ENCODE measurements around the gene GAP43. TPM values are rescaled to one million over a fixed set of nuclear protein-coding genes. Genes with fewer than 3 reads are reported as not detected.

GAP43 gene
- total RNA-seq, 2 experiments from 2014 or later, result not detected

DNA sequence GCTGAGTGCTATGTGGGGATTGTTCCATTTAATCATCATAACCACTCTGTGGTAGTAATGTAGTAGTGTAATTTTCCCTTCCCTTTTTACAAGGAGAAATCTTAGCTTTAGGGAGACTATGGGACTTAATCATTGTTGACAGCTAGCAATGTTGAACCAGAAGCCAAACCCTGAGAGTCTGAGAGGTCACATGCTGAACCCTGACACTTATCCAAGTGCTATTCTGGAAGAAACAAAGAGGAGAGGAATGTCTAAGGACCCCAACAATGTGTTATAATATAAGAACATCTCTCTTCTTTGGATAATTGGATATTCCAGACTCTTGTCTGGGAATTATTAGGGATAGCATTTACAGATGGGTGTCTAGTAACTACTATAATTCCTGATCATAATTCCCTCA is 58.4 kb downstream of the GAP43 start:
- DNase-seq, result no peak
- no peak overlapping the region for H3K4me3 Mint-ChIP-seq
- H3K36me3 Mint-ChIP-seq, result no peaks in the 10 kb centered on the region
- ATAC-seq, result no peak
- CTCF ChIA-PET, result no interaction called here
- no peak overlapping the region for H3K27ac Mint-ChIP-seq
- H3K9me3 Mint-ChIP-seq (ENCODE audit: low read depth), result no peaks in the 10 kb centered on the region
- peaks cover 6% of the 10 kb centered on the region for H3K4me1 Mint-ChIP-seq
- H3K27me3 Mint-ChIP-seq, result peaks cover 30% of the 10 kb centered on the region

DNA sequence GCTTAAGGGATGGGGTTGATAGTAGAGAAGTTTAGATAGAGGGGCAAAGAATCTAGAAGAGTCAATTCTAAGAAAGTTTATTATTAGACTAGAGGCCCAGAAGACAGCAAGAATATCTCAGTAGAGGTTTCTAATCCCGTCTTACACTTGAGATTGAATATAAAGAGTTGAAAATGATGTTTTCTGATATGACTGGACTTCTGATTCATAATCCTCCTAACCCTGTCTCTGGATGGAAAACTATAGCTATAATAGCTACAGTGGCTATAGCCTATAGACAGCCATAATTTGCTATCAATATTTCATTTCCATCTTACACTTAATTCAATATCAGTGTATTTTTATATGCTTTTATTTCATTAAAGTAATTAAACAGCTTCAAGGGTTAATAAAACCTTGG is 60.0 kb downstream of the GAP43 start:
- peaks cover 6% of the 10 kb centered on the region for H3K4me1 Mint-ChIP-seq
- H3K4me3 Mint-ChIP-seq, result no peak overlapping the region
- peaks cover 23% of the 10 kb centered on the region for H3K27me3 Mint-ChIP-seq
- CTCF ChIA-PET, result no interaction called here
- H3K27ac Mint-ChIP-seq, result no peak overlapping the region
- H3K36me3 Mint-ChIP-seq, result no peaks in the 10 kb centered on the region
- ATAC-seq (no peak), DNase-seq (no peak)
- no peaks in the 10 kb centered on the region for H3K9me3 Mint-ChIP-seq (ENCODE audit: low read depth)

DNA sequence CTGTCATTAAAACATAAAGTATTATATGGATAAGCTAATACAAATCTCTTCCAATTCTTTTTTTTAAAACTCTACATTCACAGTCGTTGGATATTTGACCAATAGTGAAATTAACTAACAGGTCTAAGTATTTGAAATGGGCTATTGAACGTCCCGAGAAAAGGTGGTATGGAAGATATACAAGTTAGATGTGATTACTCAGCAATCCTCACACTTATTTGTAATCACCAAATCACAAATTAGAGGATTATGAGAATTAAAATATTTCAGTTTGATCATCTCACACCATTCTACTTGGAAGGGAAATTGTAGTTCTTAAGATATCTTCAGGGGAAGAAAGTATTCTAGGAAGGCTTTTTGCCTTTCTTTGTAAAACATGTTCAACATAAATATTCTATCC is 60.5 kb downstream of the GAP43 start:
- DNase-seq (no peak), ATAC-seq (no peak)
- CTCF ChIA-PET, result no interaction called here
- H3K36me3 Mint-ChIP-seq, result no peaks in the 10 kb centered on the region
- peaks cover 23% of the 10 kb centered on the region for H3K27me3 Mint-ChIP-seq
- no peaks in the 10 kb centered on the region for H3K9me3 Mint-ChIP-seq (ENCODE audit: low read depth)
- H3K4me3 Mint-ChIP-seq, result no peak overlapping the region
- H3K27ac Mint-ChIP-seq, result no peak overlapping the region
- H3K4me1 Mint-ChIP-seq, result peaks cover 6% of the 10 kb centered on the region

DNA sequence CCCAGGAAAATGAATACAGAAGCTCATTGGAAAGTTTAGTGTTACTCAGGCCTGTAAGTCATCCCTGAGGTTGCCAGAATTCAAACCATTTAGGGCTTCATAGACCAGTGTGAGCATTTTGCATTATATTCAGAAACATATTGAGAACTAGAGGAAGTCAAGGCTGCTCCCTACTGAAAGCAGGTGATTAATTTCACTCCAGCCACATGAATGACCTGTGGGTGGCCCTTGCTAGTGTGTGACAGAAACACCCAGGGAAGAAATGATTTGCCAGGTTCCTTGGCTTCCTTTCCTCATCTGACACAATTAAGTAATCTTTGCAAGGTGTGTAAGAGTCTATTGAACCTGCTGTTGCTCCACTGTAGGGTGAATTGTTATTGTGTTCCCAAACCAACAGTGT is 61.8 kb downstream of the GAP43 start:
- ATAC-seq, result no peak
- no peaks in the 10 kb centered on the region for H3K36me3 Mint-ChIP-seq
- peaks cover 13% of the 10 kb centered on the region for H3K27me3 Mint-ChIP-seq
- CTCF ChIA-PET, result no interaction called here
- no peaks in the 10 kb centered on the region for H3K9me3 Mint-ChIP-seq (ENCODE audit: low read depth)
- no peak for DNase-seq
- H3K4me3 Mint-ChIP-seq, result no peak overlapping the region
- peaks cover 6% of the 10 kb centered on the region for H3K4me1 Mint-ChIP-seq
- no peak overlapping the region for H3K27ac Mint-ChIP-seq

DNA sequence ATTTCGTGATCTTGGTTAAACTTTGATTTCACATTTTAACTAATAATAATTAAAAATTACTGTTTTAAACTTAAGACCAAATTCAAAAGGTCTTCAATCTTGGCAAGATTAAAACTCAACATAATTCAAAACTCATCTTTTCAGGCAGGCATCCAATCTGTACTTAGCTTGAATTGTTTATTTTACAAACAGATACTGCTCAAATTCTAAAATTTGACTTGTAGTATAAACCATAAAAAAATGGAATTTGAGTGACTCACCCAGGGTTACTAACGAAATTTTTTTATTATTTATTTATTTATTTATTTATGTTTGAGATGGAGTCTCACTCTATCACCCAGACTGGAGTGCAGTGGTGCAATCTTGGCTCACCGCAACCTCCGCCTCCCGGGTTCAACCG is 64.4 kb downstream of the GAP43 start:
- Mint-ChIP-seq H3K4me3 (no peak overlapping the region), H3K27ac (no peak overlapping the region), H3K9me3 (ENCODE audit: low read depth) (no peaks in the 10 kb centered on the region), H3K36me3 (no peaks in the 10 kb centered on the region), H3K4me1 (peaks cover 6% of the 10 kb centered on the region), H3K27me3 (peaks cover 2% of the 10 kb centered on the region)
- DNase-seq (no peak), ATAC-seq (no peak)
- CTCF ChIA-PET, result interaction anchor here (2.0 kb wide), 1 partner anchor 469 kb away, joined by 6 read pairs; no protein-coding TSS in a partner anchor

DNA sequence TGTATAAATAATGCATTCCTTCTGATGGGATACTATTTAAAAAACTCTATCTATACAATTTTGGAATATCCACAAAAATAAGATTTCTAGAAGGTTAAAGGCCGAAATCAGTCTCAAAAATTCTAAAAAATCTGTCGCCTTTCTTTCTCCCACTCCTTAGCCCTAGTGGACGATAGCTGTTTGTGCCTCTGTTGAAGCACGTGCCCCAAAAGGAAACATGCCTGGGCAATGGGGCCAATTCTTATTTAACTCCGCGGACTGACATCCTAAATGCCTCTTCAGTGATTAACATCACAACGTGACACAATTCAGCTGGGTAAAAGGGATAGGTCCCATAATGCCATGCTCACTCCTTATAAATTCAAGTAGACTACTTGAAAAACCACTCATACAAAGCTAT is 65.1 kb downstream of the GAP43 start:
- ATAC-seq (no peak), DNase-seq (no peak)
- H3K4me3 Mint-ChIP-seq, result no peak overlapping the region
- H3K36me3 Mint-ChIP-seq, result no peaks in the 10 kb centered on the region
- H3K27me3 Mint-ChIP-seq, result peaks cover 2% of the 10 kb centered on the region
- peaks cover 9% of the 10 kb centered on the region for H3K4me1 Mint-ChIP-seq
- CTCF ChIA-PET, result interaction anchor here (0.5 to 2.0 kb wide), 2 partner anchors 55 to 470 kb away, joined by 3 to 6 read pairs; no protein-coding TSS in a partner anchor
- no peak overlapping the region for H3K27ac Mint-ChIP-seq
- no peaks in the 10 kb centered on the region for H3K9me3 Mint-ChIP-seq (ENCODE audit: low read depth)

DNA sequence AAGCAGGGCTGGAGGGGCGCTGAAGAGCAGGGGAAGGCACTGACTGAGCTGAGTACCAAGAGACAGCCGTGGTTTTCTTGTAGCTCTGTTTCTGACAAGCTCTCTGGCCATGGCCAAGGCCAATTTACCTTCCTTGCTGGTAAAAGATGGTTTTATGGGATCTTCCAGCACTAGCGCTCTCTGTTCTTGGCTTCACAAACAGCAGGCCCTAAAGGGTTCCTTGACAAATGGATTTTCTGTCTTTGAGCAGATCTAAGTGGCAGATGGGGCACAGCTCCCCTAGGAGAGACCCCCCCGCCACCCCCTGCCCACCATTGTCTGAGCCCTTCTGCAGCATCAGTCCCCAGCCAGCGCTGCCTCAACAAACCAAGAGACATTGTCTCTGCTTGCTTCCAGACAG is 66.6 kb downstream of the GAP43 start:
- no peak for DNase-seq
- Mint-ChIP-seq H3K9me3 (ENCODE audit: low read depth) (no peaks in the 10 kb centered on the region), H3K4me1 (peaks cover 9% of the 10 kb centered on the region), H3K27ac (no peak overlapping the region), H3K36me3 (no peaks in the 10 kb centered on the region), H3K4me3 (no peak overlapping the region), H3K27me3 (peaks cover 2% of the 10 kb centered on the region)
- no peak for ATAC-seq
- CTCF ChIA-PET, result interaction anchor here (2.0 kb wide), 1 partner anchor 472 kb away, joined by 6 read pairs; no protein-coding TSS in a partner anchor

DNA sequence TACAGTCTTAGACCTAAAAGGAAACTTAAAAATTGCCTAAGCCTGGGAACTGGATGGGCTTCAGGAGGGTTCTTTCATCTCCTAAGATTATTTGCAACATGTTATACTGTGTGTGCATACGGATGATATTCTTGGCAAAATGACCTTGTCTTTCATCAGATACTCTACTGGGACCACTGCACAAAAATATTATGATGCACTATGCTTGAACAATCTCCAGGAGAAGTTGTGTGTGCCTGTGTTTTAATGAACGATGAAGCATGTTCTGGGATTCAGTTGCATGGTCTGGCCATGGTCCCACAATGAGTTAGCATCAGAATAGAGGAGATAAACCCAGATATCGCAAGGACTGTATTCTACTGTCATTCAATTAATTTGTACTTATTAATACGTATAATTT is 68.7 kb downstream of the GAP43 start:
- Mint-ChIP-seq H3K27me3 (no peaks in the 10 kb centered on the region), H3K4me1 (peaks cover 3% of the 10 kb centered on the region), H3K4me3 (no peak overlapping the region), H3K36me3 (no peaks in the 10 kb centered on the region), H3K27ac (no peak overlapping the region), H3K9me3 (ENCODE audit: low read depth) (no peaks in the 10 kb centered on the region)
- CTCF ChIA-PET, result no interaction called here
- DNase-seq (no peak), ATAC-seq (no peak)

DNA sequence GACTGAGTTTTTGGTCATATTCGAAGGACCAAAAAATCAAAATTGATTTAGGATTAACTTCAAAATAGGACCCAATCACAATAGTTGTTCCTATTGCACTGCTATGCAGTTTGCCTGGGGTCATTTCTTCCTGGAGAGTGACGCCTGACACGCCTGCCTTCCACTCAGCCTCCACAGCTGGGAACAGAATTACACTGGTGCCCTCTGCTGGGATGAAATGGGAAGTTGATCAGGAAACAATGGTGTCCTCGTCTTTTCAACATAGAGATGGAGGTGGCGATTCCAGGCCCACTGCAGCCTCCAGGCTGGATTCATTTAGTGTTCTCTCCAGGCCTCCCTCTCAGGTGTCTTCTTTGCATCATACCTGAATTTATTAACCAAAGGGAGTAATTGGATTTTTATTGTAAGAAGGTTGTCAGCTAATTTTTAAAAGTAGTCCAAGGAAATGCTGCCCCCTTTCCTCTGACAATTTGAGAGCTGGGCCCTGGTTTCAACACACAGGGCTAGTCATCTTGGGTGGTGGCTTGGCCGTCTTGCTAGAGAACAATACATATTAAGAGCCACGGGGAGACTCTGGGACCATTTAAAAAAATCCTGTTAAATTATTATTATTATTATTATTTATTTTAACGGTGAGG is 69.7 kb downstream of the GAP43 start:
- H3K4me3 Mint-ChIP-seq, result no peak overlapping the region
- no peaks in the 10 kb centered on the region for H3K27me3 Mint-ChIP-seq
- ATAC-seq (peak; percentile 86), DNase-seq (peak; percentile 77)
- H3K9me3 Mint-ChIP-seq (ENCODE audit: low read depth), result no peaks in the 10 kb centered on the region
- peaks cover 3% of the 10 kb centered on the region for H3K4me1 Mint-ChIP-seq
- CTCF ChIA-PET, result interaction anchor here (0.7 to 1.3 kb wide), 6 partner anchors 21 to 601 kb away, joined by 3 to 6 read pairs (median 4); no protein-coding TSS in a partner anchor
- H3K27ac Mint-ChIP-seq, result no peak overlapping the region
- H3K36me3 Mint-ChIP-seq, result no peaks in the 10 kb centered on the region

DNA sequence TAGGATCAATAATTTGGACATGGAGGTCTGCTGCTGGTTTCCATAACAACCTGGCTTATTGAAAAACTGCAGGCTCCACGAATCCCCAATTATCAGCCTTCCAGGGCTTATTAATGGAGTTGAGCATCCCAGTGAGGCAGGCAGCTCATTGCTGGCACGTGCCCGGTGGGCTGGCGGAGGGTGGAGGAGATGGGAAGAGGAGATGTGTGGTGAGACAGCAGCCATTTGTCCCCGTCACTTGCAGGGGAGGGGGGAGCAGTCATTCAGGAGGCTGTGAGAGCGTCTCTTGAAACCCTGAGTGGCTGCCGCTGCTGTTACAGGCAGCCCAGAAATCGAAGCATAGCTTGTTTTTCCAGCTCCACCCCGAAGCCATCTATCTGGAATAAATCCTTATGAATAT is 70.6 kb downstream of the GAP43 start:
- ATAC-seq (no peak), DNase-seq (no peak)
- Mint-ChIP-seq H3K4me1 (peaks cover 3% of the 10 kb centered on the region), H3K4me3 (no peak overlapping the region), H3K27ac (no peak overlapping the region), H3K36me3 (no peaks in the 10 kb centered on the region), H3K9me3 (ENCODE audit: low read depth) (no peaks in the 10 kb centered on the region), H3K27me3 (peaks cover 3% of the 10 kb centered on the region)
- CTCF ChIA-PET, result interaction anchor here (1.2 to 1.3 kb wide), 2 partner anchors 20 to 121 kb away, joined by 3 to 5 read pairs; no protein-coding TSS in a partner anchor

DNA sequence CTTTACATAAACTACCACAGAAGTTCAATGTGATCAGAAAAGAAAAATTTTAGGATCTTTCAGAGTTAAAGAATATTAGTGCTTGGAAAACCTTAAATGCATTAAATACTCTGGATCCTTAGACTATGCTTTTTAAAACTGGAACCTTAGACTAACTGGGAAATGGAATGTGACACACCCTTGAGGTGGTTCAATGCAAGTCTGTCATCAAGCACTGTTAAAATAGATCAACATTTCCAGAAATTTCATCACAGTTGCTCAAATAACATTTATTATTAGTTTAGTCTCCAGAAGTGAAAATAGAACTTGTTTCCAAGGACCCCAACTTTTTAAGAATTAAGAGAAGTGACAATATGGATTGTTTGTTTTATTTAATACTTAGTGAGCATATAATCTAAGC is 71.8 kb downstream of the GAP43 start:
- CTCF ChIA-PET, result no interaction called here
- Mint-ChIP-seq H3K9me3 (ENCODE audit: low read depth) (no peaks in the 10 kb centered on the region), H3K4me1 (peaks cover 3% of the 10 kb centered on the region), H3K4me3 (no peak overlapping the region), H3K36me3 (no peaks in the 10 kb centered on the region), H3K27me3 (peaks cover 3% of the 10 kb centered on the region), H3K27ac (no peak overlapping the region)
- DNase-seq, result no peak
- no peak for ATAC-seq

DNA sequence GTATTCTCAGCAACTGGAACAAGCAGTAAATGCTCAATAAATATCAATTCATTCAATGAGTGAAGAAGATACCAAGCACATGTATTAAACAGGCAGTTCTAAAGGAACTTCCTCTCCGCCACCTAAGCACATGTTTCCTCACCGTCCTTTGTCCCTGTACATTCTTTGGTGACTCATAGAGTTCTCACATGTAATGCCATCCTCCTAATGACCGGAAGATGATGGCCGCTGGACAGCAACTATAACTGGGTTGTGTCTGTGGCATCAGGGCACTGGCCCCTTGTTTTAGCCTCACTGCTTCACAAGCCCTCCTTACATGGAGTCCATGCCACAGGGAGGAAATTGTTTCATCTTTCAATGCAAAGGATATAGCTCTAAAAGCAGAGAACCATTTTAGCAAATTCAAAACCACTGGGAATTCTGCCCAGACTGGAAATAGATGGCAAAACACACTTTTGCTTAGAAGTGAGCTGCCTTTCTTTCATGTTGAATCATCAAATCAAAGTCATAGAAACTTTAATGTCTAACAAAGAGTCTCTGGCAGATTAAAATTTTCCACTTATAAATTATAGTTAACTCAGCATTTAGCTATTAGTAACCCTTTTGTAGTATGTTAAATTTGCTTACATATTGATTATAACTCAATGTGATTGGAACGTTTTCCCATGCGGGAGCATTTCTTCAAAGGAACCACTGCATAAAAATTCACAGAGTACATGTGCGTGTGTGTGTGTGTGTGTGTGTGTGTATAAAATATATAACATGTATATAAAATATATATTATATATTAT is 74.1 kb downstream of the GAP43 start:
- no peak overlapping the region for H3K4me3 Mint-ChIP-seq
- H3K27me3 Mint-ChIP-seq, result peaks cover 3% of the 10 kb centered on the region
- no peaks in the 10 kb centered on the region for H3K36me3 Mint-ChIP-seq
- peaks cover 3% of the 10 kb centered on the region for H3K4me1 Mint-ChIP-seq
- DNase-seq (no peak), ATAC-seq (no peak)
- CTCF ChIA-PET, result no interaction called here
- H3K27ac Mint-ChIP-seq, result no peak overlapping the region
- no peaks in the 10 kb centered on the region for H3K9me3 Mint-ChIP-seq (ENCODE audit: low read depth)

DNA sequence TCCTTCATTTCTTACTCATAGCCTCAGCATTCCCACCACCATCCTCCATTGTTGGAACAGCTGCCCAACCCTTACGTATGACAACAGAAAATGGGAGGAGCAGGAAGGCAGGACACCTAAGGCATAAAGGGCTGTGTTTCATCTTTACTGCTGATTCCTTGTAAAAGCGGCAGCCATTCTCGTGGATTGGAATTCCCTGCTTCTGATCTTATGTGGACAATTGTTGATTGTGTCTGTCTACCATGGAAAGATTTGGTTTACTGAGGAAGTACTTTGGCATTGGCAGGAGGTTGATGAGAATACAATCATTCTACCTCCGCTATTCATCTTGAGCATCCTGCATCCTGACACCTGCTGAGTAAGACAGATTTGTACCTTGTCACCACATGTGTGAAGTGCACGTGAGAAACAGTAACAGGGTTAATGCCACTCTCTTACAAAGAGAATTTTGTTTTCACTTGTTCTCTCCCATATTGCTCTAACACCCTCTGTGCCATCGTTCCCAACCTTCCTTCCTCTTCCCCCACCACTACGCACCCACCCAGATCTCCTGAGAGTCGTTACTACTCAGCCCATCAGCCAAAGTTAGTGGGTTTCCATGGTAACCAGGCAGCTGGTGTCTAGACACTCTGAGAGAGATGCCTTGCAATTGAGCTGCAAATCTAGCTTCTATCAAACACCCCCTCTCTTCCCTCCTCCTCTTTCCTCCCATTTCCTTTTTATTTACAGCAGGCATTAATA is 75.7 kb downstream of the GAP43 start:
- no peak for DNase-seq
- ATAC-seq, result no peak
- Mint-ChIP-seq H3K36me3 (no peaks in the 10 kb centered on the region), H3K4me3 (no peak overlapping the region), H3K27ac (no peak overlapping the region), H3K9me3 (ENCODE audit: low read depth) (no peaks in the 10 kb centered on the region), H3K27me3 (peaks cover 6% of the 10 kb centered on the region), H3K4me1 (no peaks in the 10 kb centered on the region)
- CTCF ChIA-PET, result no interaction called here

Data from activated CD8-positive, alpha-beta memory T cell treated with anti-CD3 and anti-CD28 coated beads, Interleukin-2, amount 10 ng/mL, durations not matched to agents 7 days and 5 days (primary cell).